ENCODE results near the gene BSCL2. TPM values are rescaled to one million over a fixed set of nuclear protein-coding genes. Genes with fewer than 3 reads are reported as not detected.
"Not testable (repeated sequence)": the region's sequence is repeated elsewhere in the genome, so short reads cannot be mapped to it uniquely, and the experiment has no call there.

Gene BSCL2
- total RNA-seq, 1 experiment from 2014 or later = 186 TPM

GRCh38 chr11:62719302-62719978, 12.2 kb upstream of the BSCL2 start:
- no peak for DNase-seq (ENCODE audit: low spot score)

DNA sequence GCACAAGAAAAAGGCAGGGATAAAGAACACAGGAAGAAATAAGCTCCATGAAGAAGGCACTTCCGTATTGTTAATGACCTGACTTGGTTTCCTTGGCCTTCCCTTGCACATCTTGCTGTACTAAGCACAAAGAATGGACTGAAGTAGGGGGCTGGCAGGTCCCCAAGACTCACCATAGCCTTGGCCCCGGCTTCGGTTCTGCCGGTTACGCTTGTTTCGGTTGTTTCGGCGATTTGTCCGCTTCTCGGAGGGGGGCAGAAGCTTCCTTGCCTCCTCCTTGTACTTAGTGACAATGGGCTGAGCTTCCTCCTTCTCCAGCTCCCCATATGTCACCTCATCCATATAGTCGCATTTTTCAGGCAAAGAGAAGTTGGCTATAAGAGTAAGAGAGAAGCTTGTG, 9.6 kb upstream of the BSCL2 start:
- DNase-seq (ENCODE audit: low spot score) = no peak

GRCh38 chr11:62716206-62716605, 9.0 kb upstream of the BSCL2 start:
- no peak for DNase-seq (ENCODE audit: low spot score)

DNA sequence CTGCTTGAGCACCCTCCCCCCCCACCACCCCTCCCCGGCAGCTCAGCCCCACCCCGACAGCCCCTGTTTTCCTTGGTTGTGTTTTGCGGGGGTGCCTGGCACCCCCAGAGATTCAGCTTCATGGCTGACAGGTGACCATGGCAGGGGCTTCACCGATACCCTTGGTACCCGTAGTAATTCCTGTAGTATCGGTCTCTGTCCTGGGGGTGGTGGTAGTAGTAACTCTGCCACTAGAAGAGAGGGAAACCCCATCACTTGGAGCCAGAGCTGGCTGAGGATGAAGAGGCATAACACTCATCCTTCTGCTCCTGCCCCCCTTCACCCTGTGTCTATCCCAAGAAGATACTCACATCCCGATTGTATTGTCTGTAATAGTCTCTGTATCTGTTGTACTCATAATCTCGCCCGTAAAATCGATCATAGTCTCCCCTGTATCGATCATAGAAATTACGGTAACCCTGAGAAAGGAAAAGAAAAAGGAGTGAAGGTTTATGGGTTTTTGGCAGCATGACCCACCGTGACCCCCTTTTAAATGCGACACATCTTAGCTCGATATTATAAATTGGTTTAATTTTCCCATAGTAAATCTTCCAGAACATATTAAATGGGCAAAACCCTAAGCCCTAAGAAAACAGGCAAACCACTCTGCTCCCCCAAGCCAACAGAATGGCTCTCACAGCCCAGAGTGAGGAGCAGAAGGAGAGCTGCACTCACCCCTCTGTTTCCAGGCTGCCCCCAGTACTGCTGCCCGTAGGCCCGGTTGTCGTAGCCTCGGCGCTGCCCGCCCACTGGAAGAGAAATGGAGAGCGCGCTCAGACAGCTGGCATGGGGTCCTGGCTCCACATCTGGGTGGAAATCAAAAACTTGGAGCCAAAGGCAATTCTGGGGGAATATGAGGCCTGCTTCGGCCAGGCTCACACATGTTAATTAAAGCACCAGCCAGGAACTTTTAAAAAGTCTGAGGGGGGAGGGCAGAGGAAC, 8.2 kb upstream of the BSCL2 start:
- DNase-seq (ENCODE audit: low spot score) = no peak

- peak; percentile 29 for DNase-seq (ENCODE audit: low spot score)
These were observed 6.1 kb upstream of the BSCL2 start for GRCh38 chr11:62713343-62713742.

- no peak for DNase-seq (ENCODE audit: low spot score)
These were observed 5.6 kb upstream of the BSCL2 start for GRCh38 chr11:62712861-62713260.

- DNase-seq (ENCODE audit: low spot score) = no peak
These were observed 5.1 kb upstream of the BSCL2 start for GRCh38 chr11:62712276-62712812.

DNA sequence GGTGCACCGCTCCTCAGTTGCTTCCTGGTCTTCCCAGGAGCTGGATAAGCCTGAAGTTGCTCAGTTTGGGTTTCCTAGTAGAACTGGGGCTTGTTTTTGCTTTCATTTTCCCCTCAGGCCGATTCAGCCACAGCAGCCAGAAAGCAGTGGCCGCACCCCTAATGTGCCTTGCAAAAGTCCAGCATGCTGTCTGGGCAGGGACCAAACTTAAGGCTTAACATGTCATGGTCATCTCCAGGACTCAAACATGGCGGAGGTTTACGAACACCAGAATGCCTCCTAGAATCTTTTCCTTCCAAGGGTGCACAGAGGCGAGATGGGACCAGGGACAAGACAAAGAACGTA, 2.7 kb upstream of the BSCL2 start:
- DNase-seq (ENCODE audit: low spot score) = peak; percentile 29

- DNase-seq (ENCODE audit: low spot score) = peak; percentile 96
These were observed 2.2 kb upstream of the BSCL2 start for GRCh38 chr11:62709247-62710000.

DNA sequence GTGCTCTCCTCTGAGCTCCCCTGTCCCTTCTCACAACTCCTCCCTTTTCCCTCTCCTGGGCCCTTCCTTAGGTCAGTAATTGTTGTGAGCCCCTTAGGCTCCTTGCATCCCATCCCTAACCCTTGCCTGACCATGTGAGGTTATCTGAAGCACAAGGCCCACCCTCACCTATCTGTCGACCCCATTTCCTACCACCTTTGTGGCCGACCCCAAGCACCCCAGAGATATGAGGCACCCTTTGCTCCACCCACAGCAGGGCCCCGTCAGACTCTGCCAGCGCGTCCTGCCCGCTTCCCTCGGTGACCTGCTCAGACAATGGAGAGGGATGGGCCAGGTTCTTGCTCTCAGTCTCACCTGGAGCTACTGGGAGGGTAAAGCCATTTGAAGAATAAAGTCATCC, 1.6 kb upstream of the BSCL2 start:
- no peak for DNase-seq (ENCODE audit: low spot score)

- no peak for DNase-seq (ENCODE audit: low spot score)
These were observed 1.2 kb upstream of the BSCL2 start for GRCh38 chr11:62708392-62708791.

- no peak for DNase-seq (ENCODE audit: low spot score)
These were observed 375 bp downstream of the BSCL2 start for GRCh38 chr11:62706850-62707247.

DNA sequence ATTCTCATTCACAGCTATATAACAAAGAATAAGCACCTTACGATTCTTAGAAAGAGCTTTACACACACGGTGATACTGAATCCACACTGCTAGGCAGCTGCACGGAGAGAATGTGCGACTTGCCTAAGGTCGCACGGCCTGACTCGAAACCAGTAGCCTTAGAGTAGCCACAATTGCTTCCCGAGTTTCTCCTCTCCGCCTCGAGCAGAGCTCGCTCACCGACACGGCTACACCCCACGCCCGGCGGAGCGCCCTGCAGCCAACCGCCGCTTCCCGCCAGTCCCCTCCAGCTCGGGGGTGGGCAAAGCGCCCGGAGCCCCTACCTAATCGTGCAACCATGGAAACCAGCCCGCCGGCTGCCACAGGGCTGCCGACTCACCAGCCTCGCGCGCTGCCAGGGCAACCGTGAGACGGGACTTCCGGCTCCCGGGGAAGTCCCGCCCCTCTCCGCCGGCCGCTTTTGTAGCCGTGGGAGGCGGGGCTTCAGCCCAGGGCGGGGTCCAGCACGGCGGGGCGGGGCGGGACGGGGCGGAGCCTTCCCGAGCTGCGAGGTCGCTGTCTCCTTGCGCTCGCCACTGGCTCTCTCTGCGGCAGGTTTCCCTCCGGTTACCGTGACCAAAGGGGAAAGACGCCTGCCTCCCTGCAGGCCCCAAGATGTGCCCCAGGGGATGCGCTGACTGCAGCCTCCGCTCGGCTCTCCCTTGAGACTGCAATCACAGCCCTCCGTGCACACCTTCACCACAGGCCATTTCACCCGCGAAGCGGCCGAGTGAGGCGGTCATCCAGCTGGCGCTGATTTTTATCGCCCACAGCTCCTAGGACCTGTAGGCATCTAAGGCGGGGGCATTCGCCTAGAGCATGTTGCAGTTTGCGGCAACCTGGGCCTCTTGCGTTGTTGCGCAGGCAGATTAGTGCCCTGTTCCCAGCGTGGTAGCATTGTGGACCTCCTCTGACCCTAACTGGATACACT, 1.1 kb downstream of the BSCL2 start:
- DNase-seq (ENCODE audit: low spot score) = peak; percentile 83

- DNase-seq (ENCODE audit: low spot score) = peak; percentile 47
These were observed 1.8 kb downstream of the BSCL2 start for GRCh38 chr11:62705413-62705812.

GRCh38 chr11:62703921-62704320, 3.3 kb downstream of the BSCL2 start:
- DNase-seq (ENCODE audit: low spot score) = not testable (repeated sequence)

- DNase-seq (ENCODE audit: low spot score) = no peak
These were observed 5.0 kb downstream of the BSCL2 start for GRCh38 chr11:62702246-62702645.

DNA sequence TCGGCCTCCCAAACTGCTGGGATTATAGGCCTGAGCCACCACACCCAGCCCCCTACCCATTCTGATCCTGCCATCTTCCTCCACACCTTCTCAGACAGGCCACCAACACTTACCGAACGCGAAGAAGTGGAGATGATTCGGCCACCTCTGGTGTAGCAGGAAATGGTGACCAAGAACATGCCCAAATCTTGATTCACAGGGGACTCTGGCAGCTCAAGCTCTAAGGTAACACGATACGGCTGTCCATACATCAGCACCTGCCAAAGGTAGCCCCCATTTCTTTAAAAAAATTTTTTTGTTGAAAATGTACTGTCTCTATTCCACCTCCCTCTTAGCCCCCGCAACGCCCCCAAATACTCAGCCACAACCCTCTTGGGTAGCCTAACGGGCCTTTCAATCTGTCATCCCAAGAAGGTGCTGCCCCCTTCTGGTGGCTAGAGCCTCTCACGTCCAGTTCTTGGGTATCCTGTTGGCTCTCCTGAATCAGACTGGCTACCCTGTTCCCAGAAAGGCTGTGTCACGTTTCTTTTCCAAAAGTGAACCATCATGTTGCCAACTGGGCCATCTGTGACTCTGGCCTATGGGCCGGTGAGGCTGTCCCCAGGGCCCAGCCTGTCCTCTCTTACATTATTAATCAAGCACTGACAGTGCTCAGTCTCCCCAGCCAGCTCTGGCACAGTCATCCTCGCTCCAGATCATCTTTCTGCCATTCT, 12.6 kb downstream of the BSCL2 start:
- peak; percentile 74 for DNase-seq (ENCODE audit: low spot score)

DNA sequence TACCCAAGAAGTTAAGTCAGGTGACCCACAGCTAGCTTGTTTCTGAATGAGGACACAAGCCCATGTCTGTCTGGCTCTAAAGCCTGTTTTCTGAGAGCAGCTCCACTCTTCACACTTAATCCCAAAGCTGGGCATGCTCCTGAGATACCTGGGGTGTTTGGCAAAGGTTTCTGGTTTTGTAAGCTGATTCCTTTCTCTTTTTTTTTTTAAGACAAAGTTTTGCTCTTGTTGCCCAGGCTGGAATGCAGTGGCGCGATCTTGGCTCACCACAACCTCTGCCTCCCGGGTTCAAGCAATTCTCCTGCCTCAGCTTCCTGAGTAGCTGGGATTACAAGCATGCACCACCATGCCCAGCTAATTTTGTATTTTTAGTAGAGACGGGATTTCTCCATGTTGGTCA, 13.6 kb downstream of the BSCL2 start:
- DNase-seq (ENCODE audit: low spot score) = not testable (repeated sequence)

DNA sequence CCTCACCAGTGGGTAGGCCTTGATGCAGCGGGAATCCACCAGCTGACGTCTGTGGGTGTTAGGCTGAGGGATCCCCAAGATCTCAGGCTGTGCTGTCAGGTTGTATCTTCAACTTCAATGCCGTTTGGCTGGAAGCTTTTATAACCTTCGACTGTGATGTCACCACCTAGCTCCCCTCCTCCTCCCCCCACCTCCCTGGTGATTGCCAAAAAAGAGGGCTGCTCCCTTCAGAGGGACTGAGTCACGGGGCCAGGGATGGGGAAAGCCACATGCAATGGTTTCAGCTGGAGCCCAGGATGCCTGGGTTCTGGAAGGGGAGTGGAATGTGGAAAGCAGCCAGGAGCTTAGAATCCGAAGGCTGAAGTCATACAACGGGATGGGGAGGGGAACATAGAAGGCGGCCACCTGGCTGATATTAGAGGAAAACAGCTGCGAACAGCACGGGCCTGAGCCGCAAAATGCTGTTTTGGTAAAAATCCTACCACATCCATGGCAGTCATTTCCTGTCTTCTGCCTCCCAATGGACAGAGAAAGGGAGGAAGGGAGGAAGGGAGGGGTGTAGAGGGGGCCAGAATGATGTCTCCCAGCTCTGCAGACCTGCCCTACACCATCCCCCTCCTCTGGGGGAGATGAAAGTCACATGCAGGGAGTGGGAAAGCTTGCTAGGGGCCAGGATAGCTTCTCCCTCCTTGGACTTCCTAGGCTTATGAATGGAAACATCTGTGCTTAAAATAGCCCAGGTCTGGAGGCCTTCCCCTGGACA, 17.6 kb downstream of the BSCL2 start, which contains the start of gene LRRN4CL:
Gene LRRN4CL (minus strand): TSS at position 110 of the 763 bp plus-strand sequence. CDS start 1,022 bp downstream, outside the sequence.
- DNase-seq (ENCODE audit: low spot score) = peak; percentile 84

All from A172 (cell line).